WERI-Rb-1 (cell line): ENCODE measurements around the gene NTF3.

Experiments used
- DNase-seq: peaks from one replicate; pipeline ENCODE4 v3.0.0-alpha.2; 2020
- H3K27ac ChIP-seq: fragments of 250-450 bp; sonication (Bioruptor Pico); 2 replicates; pipeline ENCODE4 v1.5.1; 2020; ENCODE audit warnings: mild to moderate bottlenecking, moderate library complexity
- H3K27me3 ChIP-seq: fragments of 250-450 bp; sonication (Bioruptor Pico); 2 replicates; pipeline ENCODE4 v1.5.1; 2021; ENCODE audit warnings: mild to moderate bottlenecking, low read depth, moderate library complexity; ENCODE audit not compliant: insufficient read depth, severe bottlenecking
- H3K36me3 ChIP-seq: fragments of 250-450 bp; sonication (Bioruptor Pico); 2 replicates; pipeline ENCODE4 v1.5.1; 2020; ENCODE audit warnings: mild to moderate bottlenecking, moderate library complexity
- H3K4me3 ChIP-seq: 2 replicates; pipeline ENCODE4 v1.5.1; 2011; ENCODE audit warnings: low read depth, mild to moderate bottlenecking, control low read depth, low read length
- H3K9me3 ChIP-seq: fragments of 250-450 bp; sonication (Bioruptor Pico); 2 replicates; pipeline ENCODE4 v1.5.1; 2021; ENCODE audit warnings: mild to moderate bottlenecking, moderate library complexity; ENCODE audit not compliant: severe bottlenecking
- TF ChIP-seq, protein P1 (sequence below): IDR thresholded peaks from 2 replicates; pipeline ENCODE4 v1.5.1; 2011; ENCODE audit warnings: low read depth, mild to moderate bottlenecking, control low read depth, inconsistent platforms, low read length

NTF3 gene

DNA sequence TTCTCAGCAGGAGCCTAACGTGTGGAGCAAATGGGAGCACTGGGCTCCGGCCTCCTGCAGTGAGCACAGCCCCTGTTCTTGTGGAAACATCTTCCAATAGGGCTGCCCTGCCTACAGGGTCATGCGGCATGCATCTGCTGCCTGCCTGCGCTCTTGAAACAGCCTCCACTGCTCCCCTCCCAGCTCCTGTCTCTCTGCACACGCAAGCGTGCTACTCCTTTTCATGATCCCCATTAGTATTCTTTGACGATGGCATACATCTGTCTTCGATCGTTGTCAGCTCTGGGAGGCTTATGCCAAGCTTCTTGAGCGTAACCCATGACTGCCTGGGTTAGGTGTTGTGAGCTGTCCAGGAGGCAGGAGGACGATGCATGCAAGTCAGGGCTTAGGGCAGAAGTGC is 23.1 kb downstream of the NTF3 start:
- H3K27me3 ChIP-seq: no peaks in the 10 kb centered on the region
- no peak for DNase-seq
- TF ChIP-seq, protein P1, sequence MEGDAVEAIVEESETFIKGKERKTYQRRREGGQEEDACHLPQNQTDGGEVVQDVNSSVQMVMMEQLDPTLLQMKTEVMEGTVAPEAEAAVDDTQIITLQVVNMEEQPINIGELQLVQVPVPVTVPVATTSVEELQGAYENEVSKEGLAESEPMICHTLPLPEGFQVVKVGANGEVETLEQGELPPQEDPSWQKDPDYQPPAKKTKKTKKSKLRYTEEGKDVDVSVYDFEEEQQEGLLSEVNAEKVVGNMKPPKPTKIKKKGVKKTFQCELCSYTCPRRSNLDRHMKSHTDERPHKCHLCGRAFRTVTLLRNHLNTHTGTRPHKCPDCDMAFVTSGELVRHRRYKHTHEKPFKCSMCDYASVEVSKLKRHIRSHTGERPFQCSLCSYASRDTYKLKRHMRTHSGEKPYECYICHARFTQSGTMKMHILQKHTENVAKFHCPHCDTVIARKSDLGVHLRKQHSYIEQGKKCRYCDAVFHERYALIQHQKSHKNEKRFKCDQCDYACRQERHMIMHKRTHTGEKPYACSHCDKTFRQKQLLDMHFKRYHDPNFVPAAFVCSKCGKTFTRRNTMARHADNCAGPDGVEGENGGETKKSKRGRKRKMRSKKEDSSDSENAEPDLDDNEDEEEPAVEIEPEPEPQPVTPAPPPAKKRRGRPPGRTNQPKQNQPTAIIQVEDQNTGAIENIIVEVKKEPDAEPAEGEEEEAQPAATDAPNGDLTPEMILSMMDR: no peak
- no peak overlapping the region for H3K4me3 ChIP-seq
- H3K27ac ChIP-seq: no peak overlapping the region
- no peaks in the 10 kb centered on the region for H3K9me3 ChIP-seq
- H3K36me3 ChIP-seq: no peaks in the 10 kb centered on the region

DNA sequence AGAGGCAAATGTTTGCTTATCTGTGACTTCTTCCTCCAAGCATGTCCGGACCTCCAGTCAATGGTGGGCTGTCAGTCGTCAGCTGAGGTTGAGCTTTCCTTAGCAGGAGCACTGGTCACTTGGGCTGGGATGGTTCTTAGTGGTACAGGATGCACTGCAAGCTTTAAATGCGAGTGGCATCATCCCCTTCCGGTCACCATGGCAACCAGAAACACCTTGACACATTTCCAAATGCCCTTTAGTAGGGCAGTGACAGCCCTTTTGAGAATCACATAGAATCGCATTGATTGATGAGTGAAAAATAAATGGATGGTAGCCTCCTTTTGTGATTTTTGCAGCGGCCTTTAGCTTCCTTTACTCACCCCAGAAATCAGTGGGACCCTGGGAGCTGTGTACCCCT is 24.1 kb downstream of the NTF3 start:
- no peak overlapping the region for H3K27ac ChIP-seq

DNA sequence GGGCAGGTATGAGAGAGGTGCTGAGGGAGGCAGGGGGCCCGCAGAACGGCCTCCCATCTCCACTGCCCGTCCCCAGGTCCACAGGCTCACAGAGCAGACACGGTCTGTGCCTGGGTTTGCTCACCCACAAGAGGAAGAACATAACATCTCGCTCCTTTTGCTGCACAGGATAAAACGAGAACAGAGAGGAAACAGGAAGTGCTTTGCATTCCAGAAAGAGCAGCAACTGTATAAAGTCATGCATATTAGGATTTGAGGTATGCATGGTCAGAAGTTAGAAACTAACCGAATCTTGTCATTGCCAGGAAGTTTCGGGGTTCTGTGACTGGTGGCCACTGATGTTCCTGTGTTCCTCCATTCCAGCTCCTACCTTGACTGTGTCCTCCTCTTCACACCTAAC is 25.0 kb downstream of the NTF3 start:
- TF ChIP-seq, protein P1: no peak
- Histone ChIP-seq H3K27me3 (no peaks in the 10 kb centered on the region), H3K4me3 (no peak overlapping the region), H3K27ac (no peak overlapping the region), H3K9me3 (peaks cover 5% of the 10 kb centered on the region), H3K36me3 (no peaks in the 10 kb centered on the region)
- DNase-seq: no peak

More for the DNA sequence above, 24.1 kb downstream of the NTF3 start:
- no peak overlapping the region for H3K4me3 ChIP-seq
- H3K9me3 ChIP-seq: no peaks in the 10 kb centered on the region
- H3K36me3 ChIP-seq: no peaks in the 10 kb centered on the region
- H3K27me3 ChIP-seq: no peaks in the 10 kb centered on the region
- DNase-seq: no peak
- TF ChIP-seq, protein P1: no peak

DNA sequence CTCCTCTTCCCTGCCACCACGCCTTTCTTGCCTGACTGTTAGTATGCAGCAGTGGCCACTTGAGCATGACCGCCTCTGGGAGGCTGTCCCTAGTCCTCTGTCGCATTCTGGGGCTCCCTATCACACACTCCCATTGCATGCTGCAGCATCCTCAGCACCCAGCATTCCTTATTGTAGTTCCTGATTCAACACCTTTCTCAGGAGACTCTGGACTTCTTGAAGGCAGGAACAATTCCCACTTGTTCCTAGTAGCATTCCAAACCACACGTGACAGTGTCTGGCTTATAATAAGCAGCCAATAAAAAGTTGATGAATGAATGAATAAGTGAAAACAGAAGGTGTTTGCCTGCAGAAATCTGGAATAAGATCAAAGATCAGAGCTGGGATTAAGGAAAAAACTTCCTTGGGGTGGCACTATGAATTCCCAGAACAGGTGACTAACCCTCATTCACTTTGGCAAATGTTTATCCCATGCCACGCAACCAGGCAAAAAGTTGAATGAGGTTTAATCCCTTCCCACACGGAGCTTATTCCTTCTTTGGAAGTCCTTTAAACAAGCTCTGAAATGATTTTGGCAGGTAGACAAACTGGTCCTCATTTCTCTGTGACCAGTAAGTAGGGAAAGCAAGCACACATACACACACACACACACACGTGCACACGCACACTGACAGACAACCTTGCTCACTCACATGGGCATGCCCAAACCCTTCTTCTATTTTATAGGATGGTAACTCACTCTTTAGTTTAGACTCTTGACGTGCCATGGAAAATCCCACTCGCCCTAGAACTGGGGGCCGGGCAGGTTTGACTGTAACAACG is 26.5 kb downstream of the NTF3 start:
- no peaks in the 10 kb centered on the region for H3K27me3 ChIP-seq
- DNase-seq: no peak
- peaks cover 8% of the 10 kb centered on the region for H3K9me3 ChIP-seq
- TF ChIP-seq, protein P1: no peak
- no peak overlapping the region for H3K4me3 ChIP-seq
- no peaks in the 10 kb centered on the region for H3K36me3 ChIP-seq
- H3K27ac ChIP-seq: no peak overlapping the region

DNA sequence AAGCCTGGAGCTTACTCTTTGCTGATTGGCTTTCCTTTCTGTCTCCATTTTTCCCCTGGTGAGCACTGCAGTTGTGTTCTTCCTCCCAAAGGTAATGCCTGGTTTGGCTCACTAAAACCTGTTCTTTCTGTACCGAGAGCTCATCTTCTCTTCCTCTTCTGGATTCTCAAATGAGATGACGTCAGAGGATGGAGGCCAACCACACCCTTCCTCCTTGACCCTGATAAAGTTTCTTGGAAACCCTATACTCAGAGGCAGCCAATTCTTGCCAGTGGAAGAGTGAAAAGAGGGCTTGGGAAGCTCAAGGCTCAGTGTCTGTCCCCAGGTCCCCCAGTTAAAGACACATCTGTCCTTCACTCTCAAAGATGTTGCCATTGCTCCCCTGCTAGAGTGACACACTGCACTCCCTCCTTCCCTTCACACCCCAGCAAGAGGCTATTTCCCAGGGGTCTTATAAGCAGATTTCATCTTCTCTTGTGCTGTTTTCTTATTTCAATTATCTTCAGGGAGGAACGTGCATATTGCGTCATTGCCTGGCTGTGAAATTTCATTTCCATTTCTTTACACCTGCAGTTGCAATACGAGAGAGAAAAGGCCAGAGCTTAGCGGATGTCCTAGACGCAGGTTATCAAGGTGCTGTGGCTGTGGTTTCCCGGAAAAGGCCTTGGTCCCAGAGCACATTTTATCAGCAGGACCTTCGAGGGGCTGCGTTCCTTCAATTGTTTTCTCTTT is 27.3 kb downstream of the NTF3 start:
- no peak for DNase-seq
- H3K27me3 ChIP-seq: no peaks in the 10 kb centered on the region
- peaks cover 8% of the 10 kb centered on the region for H3K9me3 ChIP-seq
- no peak overlapping the region for H3K27ac ChIP-seq
- TF ChIP-seq, protein P1: no peak
- no peaks in the 10 kb centered on the region for H3K36me3 ChIP-seq
- no peak overlapping the region for H3K4me3 ChIP-seq
